Endothelial cell of umbilical vein (primary cell): Measurements from ENCODE around the gene ASS1. TPM values are rescaled to one million over a fixed set of nuclear protein-coding genes. Genes with fewer than 3 reads are reported as not detected.

Experiments
- BruUV-seq: library from RNA; stranded (reverse); fragments of 400-500 nt; replicated peaks from 2 replicates; lab custom pipeline; 2021; lab: Mats Ljungman, UMichigan
- CTCF ChIA-PET: fragments of 300-600, 350-600 bp; sonication (Branson Sonifier 250); formaldehyde crosslinking; loops from one replicate; lab custom pipeline; 2021; ENCODE audit warnings: antibody characterized with exemption, inconsistent platforms; lab: Charles Lee
- POLR2A ChIA-PET: fragments of 300-600, 350-600 bp; sonication (Branson Sonifier 250); formaldehyde crosslinking; loops from one replicate; lab custom pipeline; 2021; ENCODE audit warnings: antibody characterized with exemption, inconsistent platforms; lab: Charles Lee
- DNase-seq: peaks from one replicate; pipeline ENCODE4 v3.0.0-alpha.2; 2011; ENCODE audit warnings: low read depth, low spot score
- FAIRE-seq: peaks from 2 replicates; lab custom pipeline; 2011; peaks lifted over from hg19 to GRCh38; lab: Jason Lieb, UNC
- H2AFZ ChIP-seq: 2 replicates; pipeline ENCODE4 v1.6.0; 2012; ENCODE audit warnings: low read depth, low read length, control low read depth, inconsistent platforms
- H3K27ac ChIP-seq: 2 replicates; pipeline ENCODE4 v1.5.1; 2011; ENCODE audit warnings: low read depth, mild to moderate bottlenecking, control low read depth, low read length, moderate library complexity; ENCODE audit not compliant: insufficient read depth
- H3K27me3 ChIP-seq, 2 experiments: 2 replicates each; pipeline versions ENCODE4 v1.6.0 to v1.6.1; 2011; ENCODE audit warnings: low read length in 2 of 2, mixed read lengths in 1 of 2; ENCODE audit not compliant: control insufficient read depth in 2 of 2, insufficient read depth in 2 of 2
- H3K36me3 ChIP-seq, 2 experiments: 2 replicates in 1 of 2; 3 replicates in 1 of 2; pipeline ENCODE4 v1.5.1; 2011; ENCODE audit warnings: low read length in 2 of 2, mild to moderate bottlenecking in 1 of 2, moderate library complexity in 1 of 2; ENCODE audit not compliant: control insufficient read depth in 2 of 2, insufficient read depth in 2 of 2; ENCODE audit errors: extremely low read depth in 1 of 2
- H3K4me1 ChIP-seq: 3 replicates; pipeline ENCODE4 v1.5.1; 2011; ENCODE audit warnings: mild to moderate bottlenecking, low read length; ENCODE audit not compliant: control insufficient read depth, insufficient read depth; ENCODE audit errors: extremely low read depth
- H3K4me2 ChIP-seq: 2 replicates; pipeline ENCODE4 v1.6.1; 2011; ENCODE audit warnings: low read length, control low read depth, mixed read lengths; ENCODE audit not compliant: insufficient read depth
- H3K4me3 ChIP-seq, 3 experiments: fragments of 200-600 bp in 1 of 3; sonication (generic), shearing (Covaris generic) in 1 of 3; replicated peaks in 1 of 3; 2 replicates each; pipeline ENCODE4 v1.5.1; 2011 to 2016; ENCODE audit warnings: control low read depth in 3 of 3, low read length in 3 of 3, mild to moderate bottlenecking in 2 of 3, inconsistent platforms in 1 of 3, low read depth in 1 of 3, moderate library complexity in 1 of 3; ENCODE audit not compliant: insufficient read depth in 1 of 3
- H3K79me2 ChIP-seq: 2 replicates; pipeline ENCODE4 v1.6.0; 2012; ENCODE audit warnings: low read length, inconsistent platforms; ENCODE audit not compliant: control insufficient read depth, insufficient read depth
- H3K9ac ChIP-seq: replicated peaks from 2 replicates; pipeline ENCODE3; 2011; ENCODE audit warnings: low read length, control low read depth; ENCODE audit not compliant: insufficient read depth; ENCODE audit errors: extremely low read depth
- H3K9me1 ChIP-seq: replicated peaks from 3 replicates; pipeline ENCODE4 v1.6.0; 2011; ENCODE audit warnings: mild to moderate bottlenecking, low read length; ENCODE audit not compliant: control insufficient read depth, insufficient read depth; ENCODE audit errors: extremely low read depth
- H3K9me3 ChIP-seq: replicated peaks from 2 replicates; pipeline ENCODE4 v1.5.1; 2012; ENCODE audit warnings: low read length, inconsistent platforms; ENCODE audit not compliant: control insufficient read depth, insufficient read depth
- H4K20me1 ChIP-seq: replicated peaks from 2 replicates; pipeline ENCODE3; 2011; ENCODE audit warnings: mild to moderate bottlenecking, low read length; ENCODE audit not compliant: control insufficient read depth, insufficient read depth; ENCODE audit errors: extremely low read depth
- CTCF ChIP-seq, 2 donors: IDR thresholded peaks; 1 replicate in 1 of 2; 2 replicates in 1 of 2; pipeline ENCODE4 v1.5.1; 2011; ENCODE audit warnings: low read length in 2 of 2, mild to moderate bottlenecking in 2 of 2, moderate library complexity in 2 of 2, control low read depth in 1 of 2, inconsistent platforms in 1 of 2, low read depth in 1 of 2; ENCODE audit not compliant: insufficient read depth in 1 of 2; ENCODE audit errors: extremely low read depth in 1 of 2
- EZH2 ChIP-seq: IDR thresholded peaks from 2 replicates; pipeline ENCODE4 v1.6.1; 2012; ENCODE audit warnings: borderline replicate concordance, low read depth, mild to moderate bottlenecking, moderate library complexity, low read length, inconsistent platforms; ENCODE audit not compliant: severe bottlenecking
- FOS ChIP-seq: IDR thresholded peaks from 2 replicates; pipeline ENCODE4 v1.6.1; 2011; ENCODE audit warnings: mild to moderate bottlenecking, low read length, moderate library complexity, borderline replicate concordance; ENCODE audit not compliant: insufficient read depth
- GATA2 ChIP-seq: IDR thresholded peaks from 2 replicates; pipeline ENCODE4 v1.7.0; 2011; ENCODE audit warnings: low read depth, mild to moderate bottlenecking, moderate library complexity, mixed read lengths, low read length; ENCODE audit not compliant: insufficient read length, insufficient read depth
- JUN ChIP-seq: IDR thresholded peaks from 2 replicates; pipeline ENCODE4 v1.6.1; 2011; ENCODE audit warnings: borderline replicate concordance, low read depth; ENCODE audit not compliant: insufficient read length, insufficient read depth
- MAX ChIP-seq: IDR thresholded peaks from 2 replicates; pipeline ENCODE4 v1.6.1; 2011; ENCODE audit not compliant: insufficient read depth, insufficient read length
- MYC ChIP-seq: IDR thresholded peaks from one replicate; pipeline ENCODE4 v1.6.1; 2011; ENCODE audit warnings: mild to moderate bottlenecking, low read depth, low read length
- POLR2A ChIP-seq: IDR thresholded peaks from 2 replicates; pipeline ENCODE4 v1.6.1; 2012; ENCODE audit warnings: low read depth, mild to moderate bottlenecking, control low read depth, low read length
- POLR2AphosphoS5 ChIP-seq: IDR thresholded peaks from 2 replicates; pipeline ENCODE4 v1.6.1; 2012; ENCODE audit warnings: low read depth, mild to moderate bottlenecking, control low read depth, low read length, moderate library complexity; ENCODE audit not compliant: insufficient read depth
- dilution Hi-C: fragments of 300-500 bp; cut with MboI; formaldehyde crosslinking; loops from one replicate; pipeline ENCODE4 v1.15.0; 2019; ENCODE audit warnings: low sequenced_read_pairs; ENCODE audit not compliant: extremely low pct_ligation_motif_present
- intact Hi-C: fragments of 100-400 bp; cut with micrococcal nuclease; formaldehyde crosslinking; loops from one replicate; pipeline ENCODE4 v1.10.0; 2022
- polyA plus RNA-seq, 4 experiments: library from polyadenylated mRNA; depleted of rRNA in 3 of 4; stranded (reverse) in 3 of 4; unstranded in 1 of 4; fragments of >200 nt; gene quantifications; 2 replicates each; pipeline versions ENCODE4 v1.2.1 to v1.2.3, GENCODE V29; 2011 to 2012; ENCODE audit warnings: missing spikeins in 1 of 4
- total RNA-seq: library from RNA; stranded (reverse); gene quantifications from 2 replicates; pipeline ENCODE4 v1.2.3, GENCODE V29; 2021

Gene ASS1
- total and polyA plus RNA-seq, 2 donors (not counting 3 experiments of a cell fraction or from before 2014, with no cell fraction given): 3.6 to 12.4 TPM

GRCh38 chr9:130527651-130528310 is 83.0 kb downstream of the ASS1 start:
- H3K9ac ChIP-seq: no peak overlapping the region
- no TSS peak for BruUV-seq
- no peaks in the 10 kb centered on the region for H4K20me1 ChIP-seq
- H3K4me1 ChIP-seq: no peaks in the 10 kb centered on the region
- ChIA-PET POLR2A (no interaction called here), CTCF (interaction anchor here (1.3 kb wide), 1 partner anchor 9 kb away, joined by 4 read pairs; no protein-coding TSS in a partner anchor)
- TF ChIP-seq MYC (no peak), FOS (no peak), CTCF (IDR thresholded peaks at IDR 0.05; ENCODE audit: extremely low read depth in 1 of 2, insufficient read depth in 1 of 2, low read depth in 1 of 2, low read length in 2 of 2) (no peak), JUN (no peak), EZH2 (no peak), MAX (no peak), GATA2 (no peak), POLR2A (no peak), POLR2AphosphoS5 (no peak)
- H3K9me3 ChIP-seq: no peaks in the 10 kb centered on the region
- peaks cover under 1 to 4% of the 10 kb centered on the region in 2 experiments for H3K27me3 ChIP-seq
- H3K36me3 ChIP-seq: no peaks in the 10 kb centered on the region
- H3K4me2 ChIP-seq: no peak overlapping the region
- intact Hi-C loops (no loop called here), dilution Hi-C loops (no loop called here)
- H3K9me1 ChIP-seq: no peaks in the 10 kb centered on the region
- DNase-seq (no peak), FAIRE-seq (no peak)
- H3K79me2 ChIP-seq: no peaks in the 10 kb centered on the region
- no peak overlapping the region for H3K4me3 ChIP-seq
- no peak overlapping the region for H2AFZ ChIP-seq
- H3K27ac ChIP-seq: no peak overlapping the region
